ENCODE results near the gene COL5A3.

DNA sequence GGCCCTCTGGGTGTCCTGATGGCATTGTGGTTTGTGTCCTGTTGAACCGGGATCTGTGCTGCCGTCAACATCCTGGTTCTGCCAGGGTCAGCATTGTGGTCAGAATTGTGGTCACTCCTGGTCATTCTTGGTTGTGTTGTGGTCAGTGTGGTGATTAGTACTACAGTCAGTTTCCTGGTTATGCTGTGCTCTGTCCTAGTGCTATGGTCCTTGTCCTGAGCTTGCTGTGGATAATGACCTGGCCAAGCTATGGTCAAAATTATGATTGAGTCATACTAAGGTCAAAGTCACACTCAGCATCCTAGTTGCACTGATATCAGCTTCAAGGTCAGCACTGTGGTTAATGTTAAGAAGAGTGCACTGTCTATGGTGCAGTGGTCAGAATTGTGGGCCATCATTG lies 69.5 kb downstream of the COL5A3 start:
- TF ChIP-seq, protein P1, sequence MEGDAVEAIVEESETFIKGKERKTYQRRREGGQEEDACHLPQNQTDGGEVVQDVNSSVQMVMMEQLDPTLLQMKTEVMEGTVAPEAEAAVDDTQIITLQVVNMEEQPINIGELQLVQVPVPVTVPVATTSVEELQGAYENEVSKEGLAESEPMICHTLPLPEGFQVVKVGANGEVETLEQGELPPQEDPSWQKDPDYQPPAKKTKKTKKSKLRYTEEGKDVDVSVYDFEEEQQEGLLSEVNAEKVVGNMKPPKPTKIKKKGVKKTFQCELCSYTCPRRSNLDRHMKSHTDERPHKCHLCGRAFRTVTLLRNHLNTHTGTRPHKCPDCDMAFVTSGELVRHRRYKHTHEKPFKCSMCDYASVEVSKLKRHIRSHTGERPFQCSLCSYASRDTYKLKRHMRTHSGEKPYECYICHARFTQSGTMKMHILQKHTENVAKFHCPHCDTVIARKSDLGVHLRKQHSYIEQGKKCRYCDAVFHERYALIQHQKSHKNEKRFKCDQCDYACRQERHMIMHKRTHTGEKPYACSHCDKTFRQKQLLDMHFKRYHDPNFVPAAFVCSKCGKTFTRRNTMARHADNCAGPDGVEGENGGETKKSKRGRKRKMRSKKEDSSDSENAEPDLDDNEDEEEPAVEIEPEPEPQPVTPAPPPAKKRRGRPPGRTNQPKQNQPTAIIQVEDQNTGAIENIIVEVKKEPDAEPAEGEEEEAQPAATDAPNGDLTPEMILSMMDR (IDR thresholded peaks at IDR 0.05; ENCODE audit: low read depth, low read length): no peak
- TF ChIP-seq MYC (IDR thresholded peaks at IDR 0.05; ENCODE audit: low read depth, low read length) (no peak), POLR2A (IDR thresholded peaks at IDR 0.05; ENCODE audit: extremely low read depth, insufficient read length) (no peak), MAX (IDR thresholded peaks at IDR 0.05; ENCODE audit: low read depth, low read length) (no peak)

All from NB4 (cell line).